K562 (cell line): ENCODE results near the gene FGR. TPM values are rescaled to one million over a fixed set of nuclear protein-coding genes. Genes with fewer than 3 reads are reported as not detected.

Experiments
- ASH1L ChIP-seq: fragments of 450-650 bp; IDR thresholded peaks from 2 replicates; pipeline ENCODE4 v1.6.1; 2018; ENCODE audit warnings: borderline replicate concordance, mild to moderate bottlenecking, low read depth; ENCODE audit not compliant: partially characterized antibody
- ATF3 ChIP-seq, 2 experiments: fragments of 450-650 bp in 1 of 2; sonication (generic) in 1 of 2; formaldehyde crosslinking in 1 of 2; IDR thresholded peaks in 1 of 2; conservative IDR thresholded peaks in 1 of 2; 2 replicates each; pipeline versions ENCODE4 v1.6.1 to v1.8.1; 2016 to 2023; ENCODE audit warnings: mild to moderate bottlenecking in 2 of 2, moderate library complexity in 2 of 2, inconsistent platforms in 1 of 2, missing genetic modification reagents in 1 of 2
- ATF6 ChIP-seq: sonication (generic); formaldehyde crosslinking; IDR thresholded peaks from 2 replicates; pipeline ENCODE4 v1.4.0; 2020; ENCODE audit warnings: mild to moderate bottlenecking, missing genetic modification reagents
- CBFA2T2 ChIP-seq: fragments of 450-650 bp; conservative IDR thresholded peaks from 2 replicates; pipeline ENCODE4 v1.6.1; 2017; ENCODE audit warnings: mild to moderate bottlenecking
- CLOCK ChIP-seq: fragments of 250-450 bp; sonication (Bioruptor Pico); IDR thresholded peaks from 2 replicates; pipeline ENCODE4 v1.4.0; 2020; ENCODE audit warnings: mild to moderate bottlenecking, moderate library complexity, borderline replicate concordance
- CSDE1 ChIP-seq, 2 experiments: fragments of 450-650 bp; IDR thresholded peaks; 2 replicates each; pipeline ENCODE4 v1.6.1; 2016; ENCODE audit warnings: mild to moderate bottlenecking in 1 of 2
- ETS1 ChIP-seq: conservative IDR thresholded peaks from 2 replicates; pipeline ENCODE4 v1.6.1; 2011; ENCODE audit warnings: low read depth, mild to moderate bottlenecking, low read length; ENCODE audit not compliant: control insufficient read depth
- HMG20A ChIP-seq: fragments of 450-650 bp; formaldehyde crosslinking; conservative IDR thresholded peaks from 2 replicates; pipeline ENCODE4 v1.4.0; 2020; ENCODE audit warnings: mild to moderate bottlenecking, mixed read lengths
- MAFG ChIP-seq: fragments of 450-650 bp; conservative IDR thresholded peaks from 2 replicates; pipeline ENCODE4 v1.6.1; 2016; ENCODE audit warnings: missing genetic modification characterization, missing compliant biosample characterization
- NFRKB ChIP-seq: fragments of 450-650 bp; IDR thresholded peaks from 2 replicates; pipeline ENCODE4 v1.6.1; 2016; ENCODE audit warnings: low read depth
- PTTG1 ChIP-seq: fragments of 450-650 bp; IDR thresholded peaks from 2 replicates; pipeline ENCODE4 v1.6.1; 2016; ENCODE audit warnings: low read depth, mild to moderate bottlenecking, missing genetic modification characterization, missing compliant biosample characterization
- SLC30A9 ChIP-seq: fragments of 250-450 bp; sonication (Bioruptor Pico); IDR thresholded peaks from 2 replicates; pipeline ENCODE4 v1.8.0; 2022; ENCODE audit warnings: mild to moderate bottlenecking, moderate library complexity
- SMAD4 ChIP-seq: fragments of 250-450 bp; sonication (Bioruptor Pico); conservative IDR thresholded peaks from 2 replicates; pipeline ENCODE4 v1.8.0; 2021; ENCODE audit warnings: inconsistent platforms, mild to moderate bottlenecking, moderate library complexity
- SOX6 ChIP-seq: fragments of 450-650 bp; IDR thresholded peaks from 2 replicates; pipeline ENCODE4 v1.6.1; 2014; ENCODE audit warnings: mild to moderate bottlenecking
- ZBED1 ChIP-seq: IDR thresholded peaks from 2 replicates; pipeline ENCODE4 v1.6.1; 2014
- ZBTB2 ChIP-seq: fragments of 450-650 bp; IDR thresholded peaks from 2 replicates; pipeline ENCODE4 v1.6.1; 2016; ENCODE audit warnings: antibody characterized with exemption
- ZNF133 ChIP-seq: fragments of 250-450 bp; sonication (Bioruptor Pico); IDR thresholded peaks from 2 replicates; pipeline ENCODE4 v1.4.0; 2020; ENCODE audit warnings: mild to moderate bottlenecking
- ZNF140 ChIP-seq: fragments of 250-450 bp; sonication (Bioruptor Pico); IDR thresholded peaks from 2 replicates; pipeline ENCODE4 v1.8.0; 2021; ENCODE audit warnings: moderate library complexity, mild to moderate bottlenecking, inconsistent platforms
- ZNF668 ChIP-seq: fragments of 250-450 bp; sonication (Bioruptor Pico); IDR thresholded peaks from 2 replicates; pipeline ENCODE4 v1.8.0; 2022; ENCODE audit warnings: mild to moderate bottlenecking, inconsistent platforms
- ZNF695 ChIP-seq: fragments of 450-650 bp; formaldehyde crosslinking; IDR thresholded peaks from 2 replicates; pipeline ENCODE4 v1.4.0; 2020; ENCODE audit warnings: mild to moderate bottlenecking, moderate library complexity
- ZNF76 ChIP-seq: fragments of 250-450 bp; sonication (Bioruptor Pico); IDR thresholded peaks from 2 replicates; pipeline ENCODE4 v1.4.0; 2020; ENCODE audit warnings: mild to moderate bottlenecking, moderate library complexity, borderline replicate concordance
- polyA plus RNA-seq, 8 experiments: library from polyadenylated mRNA; depleted of rRNA in 4 of 8; stranded (reverse) in 5 of 8; unstranded in 3 of 8; fragments of >200 nt; fragmentation: Nextera tagmentation in 2 of 8; fragmentation: Illumina TruSeq in 1 of 8; extraction: Ambion mirVana in 2 of 8; extraction: Trizol in 1 of 8; gene quantifications; 2 replicates each; pipeline versions ENCODE4 v1.2.1 to v1.2.3, GENCODE V29; 2011 to 2014; ENCODE audit warnings: inconsistent platforms in 1 of 8, missing spikeins in 1 of 8
- total RNA-seq, 7 experiments: library from RNA; depleted of rRNA in 6 of 7; stranded (reverse); fragments of >200 nt in 6 of 7; fragmentation: Illumina TruSeq in 2 of 7; extraction: Trizol in 2 of 7; gene quantifications; 2 replicates each; pipeline versions ENCODE4 v1.2.1 to v1.2.3, GENCODE V29; 2011 to 2021; ENCODE audit warnings: low replicate concordance in 1 of 7

Gene FGR
- total and polyA plus RNA-seq, 9 of the 15 experiments (the other 6 are each of a cell fraction or from before 2014, with no cell fraction given): 0.04 to 0.11 TPM; not detected in 7

- no peak for TF ChIP-seq ZNF76
- TF ChIP-seq ZBED1: no peak
- TF ChIP-seq ASH1L: no peak
- no peak for TF ChIP-seq ETS1
- peak; percentile 83 for TF ChIP-seq ATF3 (IDR thresholded peaks at IDR 0.05)
- no peak for TF ChIP-seq ATF3 (CRISPR knock-in tag; conservative IDR thresholded peaks at IDR 0.05)
- no peak for TF ChIP-seq PTTG1 (tag)
- no peak for TF ChIP-seq SMAD4 (CRISPR knock-in tag)
- TF ChIP-seq ZNF668: no peak
- TF ChIP-seq ATF6 (CRISPR knock-in tag): 0 out of 2 replicates have a peak, but pooled peaks have one; percentile 72
- no peak for TF ChIP-seq SLC30A9 (CRISPR knock-in tag)
- TF ChIP-seq ZNF133 (CRISPR knock-in tag): no peak
- TF ChIP-seq CLOCK (CRISPR knock-in tag): no peak
- no peak for TF ChIP-seq ZNF140
- no peak for TF ChIP-seq HMG20A (CRISPR knock-in tag)
- TF ChIP-seq CSDE1 (IDR thresholded peaks at IDR 0.05): no peak
- TF ChIP-seq CBFA2T2: no peak
- no peak for TF ChIP-seq ZBTB2
- no peak for TF ChIP-seq NFRKB
- TF ChIP-seq MAFG (tag): no peak
- no peak for TF ChIP-seq SOX6
- TF ChIP-seq ZNF695 (CRISPR knock-in tag): no peak
Measured at GRCh38 chr1:27598902-27599528, 36.0 kb downstream of the FGR start (continued).
